Measurements from ENCODE around the gene PGM5. TPM values are rescaled to one million over a fixed set of nuclear protein-coding genes. Genes with fewer than 3 reads are reported as not detected.

The PGM5 gene
- total and polyA plus RNA-seq, 8 donors, result 12.7 to 61.3 (median 52.0) TPM

GRCh38 chr9:68507130-68507805 is 150.9 kb downstream of the PGM5 start:
- Histone ChIP-seq H3K36me3 (no peaks in the 10 kb centered on the region), H3K4me3 (no peak overlapping the region), H3K9me3 (no peaks in the 10 kb centered on the region), H3K27ac (peak overlapping the region in 1 of 2 donors; percentile 78), H3K4me1 (peaks cover 0 to 19% of the 10 kb centered on the region in 2 donors), H3K27me3 (no peaks in the 10 kb centered on the region)
- intact Hi-C loops (cut with DNase I), result loop anchor here in 1 of 2 donors (5.0 kb wide), 1 partner anchor 50 kb away; no protein-coding TSS in a partner anchor
- ATAC-seq, result peak; percentile 64
- DNase-seq, result peak in 2 of 4 donors; percentile 86 to 91
- TF ChIP-seq CTCF (IDR thresholded peaks at IDR 0.05), result peak; percentile 55 to 72

GRCh38 chr9:68507806-68508145 is 151.4 kb downstream of the PGM5 start:
- Histone ChIP-seq H3K4me3 (no peak overlapping the region), H3K27me3 (no peaks in the 10 kb centered on the region), H3K9me3 (no peaks in the 10 kb centered on the region), H3K4me1 (peaks cover 0 to 19% of the 10 kb centered on the region in 2 donors), H3K36me3 (no peaks in the 10 kb centered on the region), H3K27ac (no peak overlapping the region)
- intact Hi-C loops (cut with DNase I), result loop anchor here in 1 of 2 donors (5.0 kb wide), 1 partner anchor 50 kb away; no protein-coding TSS in a partner anchor
- DNase-seq (peak in 1 of 4 donors; percentile 16), ATAC-seq (no peak)
- no peak for TF ChIP-seq CTCF (IDR thresholded peaks at IDR 0.05)

- intact Hi-C loops (cut with DNase I), result loop anchor here in 1 of 2 donors (5.0 kb wide), 1 partner anchor 51 kb away; no protein-coding TSS in a partner anchor
- ATAC-seq (no peak), DNase-seq (no peak)
- Histone ChIP-seq H3K4me1 (peaks cover 0 to 19% of the 10 kb centered on the region in 2 donors), H3K27ac (no peak overlapping the region), H3K36me3 (no peaks in the 10 kb centered on the region), H3K4me3 (no peak overlapping the region), H3K27me3 (no peaks in the 10 kb centered on the region), H3K9me3 (no peaks in the 10 kb centered on the region)
- no peak for TF ChIP-seq CTCF (IDR thresholded peaks at IDR 0.05)
These were observed 152.1 kb downstream of the PGM5 start for GRCh38 chr9:68508547-68508946.

- ATAC-seq (no peak), DNase-seq (no peak)
- Histone ChIP-seq H3K4me1 (peaks cover 0 to 19% of the 10 kb centered on the region in 2 donors), H3K36me3 (no peaks in the 10 kb centered on the region), H3K27me3 (no peaks in the 10 kb centered on the region), H3K9me3 (no peaks in the 10 kb centered on the region), H3K4me3 (no peak overlapping the region), H3K27ac (no peak overlapping the region)
- TF ChIP-seq CTCF (IDR thresholded peaks at IDR 0.05), result no peak
- intact Hi-C loops (cut with DNase I), result loop anchor here in 1 of 2 donors (5.0 kb wide), 1 partner anchor 52 kb away; no protein-coding TSS in a partner anchor
These were observed 153.3 kb downstream of the PGM5 start for GRCh38 chr9:68509689-68510088.

- Histone ChIP-seq H3K36me3 (no peaks in the 10 kb centered on the region), H3K4me1 (peaks cover 0 to 4% of the 10 kb centered on the region in 2 donors), H3K27ac (no peak overlapping the region), H3K9me3 (peaks cover 0 to 7% of the 10 kb centered on the region in 2 donors), H3K27me3 (no peaks in the 10 kb centered on the region), H3K4me3 (no peak overlapping the region)
- DNase-seq (no peak), ATAC-seq (no peak)
- intact Hi-C loops (cut with DNase I), result no loop called here
- TF ChIP-seq CTCF (IDR thresholded peaks at IDR 0.05), result no peak
These were observed 157.0 kb downstream of the PGM5 start for GRCh38 chr9:68513385-68513784.

Measured in left lung (tissue), 10 donors.